ENCODE measurements around the gene FUT6.
"Not testable (repeated sequence)": the region's sequence is repeated elsewhere in the genome, so short reads cannot be mapped to it uniquely, and the experiment has no call there.

Gene FUT6

GRCh38 chr19:5784581-5785147 lies 54.8 kb downstream of the FUT6 start, which contains the start of gene PRR22:
TSS of gene PRR22 (minus strand) at chr19:5784746. CDS start at chr19:5784660, 86 bp downstream.
- no peak for FAIRE-seq

- no peak for FAIRE-seq
Observed at GRCh38 chr19:5782945-5783919, 56.3 kb downstream of the FUT6 start.

GRCh38 chr19:5782322-5782721 lies 57.2 kb downstream of the FUT6 start:
- FAIRE-seq: no peak

GRCh38 chr19:5780916-5781315 lies 58.6 kb downstream of the FUT6 start:
- not testable (repeated sequence) for FAIRE-seq
